ENCODE measurements around the gene GRID2. TPM values are rescaled to one million over a fixed set of nuclear protein-coding genes. Genes with fewer than 3 reads are reported as not detected.

Gene GRID2
- total and polyA plus RNA-seq, 9 of the 15 experiments (the other 6 are each of a cell fraction or from before 2014, with no cell fraction given) = 0.04 TPM; not detected in 7

GRCh38 chr4:92268642-92269041 is 35.1 kb upstream of the GRID2 start:
- no peak for DNase-seq (ENCODE audit: extremely low read depth in 1 of 4, low spot score in 3 of 4)
- no peak for FAIRE-seq
- no peaks in the 10 kb centered on the region for H4K20me1 ChIP-seq (replicated peaks; ENCODE audit: control insufficient read depth, insufficient read depth, low read length)
- H3K9me1 ChIP-seq (ENCODE audit: control insufficient read depth, insufficient read depth, low read length) = no peaks in the 10 kb centered on the region
- no peaks in the 10 kb centered on the region for H3K27me3 ChIP-seq (ENCODE audit: control insufficient read depth in 2 of 2, insufficient read depth in 2 of 2, low read length in 2 of 2)
- 1% methylated on average over 4 of the region's 4 CpGs for WGBS (ENCODE audit: insufficient coverage, low coverage, missing lambda C conversion rate)
- H3K9ac ChIP-seq (ENCODE audit: insufficient read depth in 1 of 2, low read depth in 2 of 2, low read length in 2 of 2) = no peak overlapping the region
- ATAC-seq = no peak
- H2AFZ ChIP-seq (ENCODE audit: low read depth, low read length) = no peak overlapping the region
- no peak overlapping the region for H3K4me3 ChIP-seq
- no peaks in the 10 kb centered on the region for H3K4me1 ChIP-seq (replicated peaks in 1 of 2; ENCODE audit: control insufficient read depth in 2 of 2, insufficient read depth in 2 of 2, low read length in 2 of 2)
- no peak overlapping the region for H3K4me2 ChIP-seq (ENCODE audit: insufficient read depth, low read length)
- H3K27ac ChIP-seq (ENCODE audit: extremely low read depth, low read depth, low read length) = no peak overlapping the region
- no peaks in the 10 kb centered on the region for H3K79me2 ChIP-seq (ENCODE audit: control insufficient read depth, insufficient read depth, low read length)
- in situ Hi-C loops (cut with MboI) = no loop called here
- no TSS peak for BruUV-seq (replicated peaks)
- ChIA-PET POLR2A (no interaction called here), CTCF (ENCODE audit: low intra/inter-chr PET ratio) (no interaction called here)
- no peaks in the 10 kb centered on the region for H3K36me3 ChIP-seq (ENCODE audit: control insufficient read depth, insufficient read depth, low read length)
- intact Hi-C loops (cut with micrococcal nuclease) = no loop called here
- no peaks in the 10 kb centered on the region for H3K9me3 ChIP-seq (replicated peaks; ENCODE audit: control insufficient read depth, insufficient read depth, low read depth, low read length)
- TF ChIP-seq ATF2 (CRISPR knock-in tag; IDR thresholded peaks at IDR 0.05) (no peak), THRA (IDR thresholded peaks at IDR 0.05) (no peak), LCOR (CRISPR knock-in tag; IDR thresholded peaks at IDR 0.05) (no peak), AFF4 (CRISPR knock-in tag; IDR thresholded peaks at IDR 0.05) (no peak), HINFP (tag; conservative IDR thresholded peaks at IDR 0.05; ENCODE audit: low read depth) (no peak), NFIX (CRISPR knock-in tag; IDR thresholded peaks at IDR 0.05; ENCODE audit: low read depth) (no peak), ZNF224 (CRISPR knock-in tag; IDR thresholded peaks at IDR 0.05) (no peak), E2F1 (CRISPR knock-in tag; IDR thresholded peaks at IDR 0.05) (no peak), HEY1 (CRISPR knock-in tag; IDR thresholded peaks at IDR 0.05; ENCODE audit: borderline replicate concordance) (no peak), ESRRA (IDR thresholded peaks at IDR 0.05; ENCODE audit: borderline replicate concordance, low read depth) (no peak), ZBTB1 (CRISPR knock-in tag; IDR thresholded peaks at IDR 0.05; ENCODE audit: borderline replicate concordance, low read depth) (no peak), KDM1A (IDR thresholded peaks at IDR 0.05) (no peak)
